PC-3 (cell line): ENCODE data around the gene GYPC. TPM values are rescaled to one million over a fixed set of nuclear protein-coding genes. Genes with fewer than 3 reads are reported as not detected.

ENCODE experiments used
- ATAC-seq: fragments of 200-7000 bp; cut with Tn5 transposase; 2 replicates; pipeline ENCODE4 v1.9.1; 2020; ENCODE audit warnings: mild to moderate bottlenecking, moderate library complexity
- BruUV-seq: library from RNA; stranded (reverse); fragments of 400-500 nt; replicated peaks from 2 replicates; lab custom pipeline; 2021; lab: Mats Ljungman, UMichigan
- CTCF ChIA-PET: fragments of 300-600 bp; sonication (Branson Sonifier 250); formaldehyde crosslinking; loops from one replicate; lab custom pipeline; 2022; ENCODE audit warnings: antibody characterized with exemption; lab: Charles Lee
- POLR2A ChIA-PET: fragments of 300-600 bp; sonication (Branson Sonifier 250); formaldehyde crosslinking; loops from one replicate; lab custom pipeline; 2022; ENCODE audit warnings: antibody characterized with exemption; ENCODE audit not compliant: unreplicated experiment; lab: Charles Lee
- DNase-seq: peaks from one replicate; pipeline ENCODE4 v3.0.0-alpha.2; 2015
- H2AFZ ChIP-seq: fragments of 300-600 bp; sonication (generic); 2 replicates; pipeline ENCODE4 v1.6.0; 2016; ENCODE audit warnings: antibody characterized with exemption, low read length
- H3F3A ChIP-seq: fragments of 300-600 bp; sonication (generic); one replicate; pipeline ENCODE4 v1.6.0; 2017; ENCODE audit warnings: antibody characterized with exemption, low read length, control low read depth, mild to moderate bottlenecking; ENCODE audit not compliant: unreplicated experiment
- H3K27ac ChIP-seq: fragments of 300-600 bp; sonication (generic); 2 replicates; pipeline ENCODE4 v1.5.1; 2016; ENCODE audit warnings: mild to moderate bottlenecking, low read length
- H3K27me3 ChIP-seq: fragments of 300-600 bp; sonication (generic); 2 replicates; pipeline ENCODE4 v1.6.1; 2016; ENCODE audit warnings: low read length, mixed read lengths
- H3K36me3 ChIP-seq: fragments of 300-600 bp; sonication (generic); 2 replicates; pipeline ENCODE4 v1.6.1; 2016; ENCODE audit warnings: low read depth, mixed run types, low read length, mixed read lengths
- H3K4me1 ChIP-seq: fragments of 300-600 bp; sonication (generic); 2 replicates; pipeline ENCODE4 v1.5.1; 2016; ENCODE audit warnings: low read length; ENCODE audit not compliant: insufficient read depth
- H3K4me2 ChIP-seq: fragments of 300-600 bp; sonication (generic); 2 replicates; pipeline ENCODE4 v1.6.0; 2016; ENCODE audit warnings: low read length
- H3K4me3 ChIP-seq: fragments of 300-600 bp; sonication (generic); 2 replicates; pipeline ENCODE4 v1.5.1; 2016; ENCODE audit warnings: mild to moderate bottlenecking, low read length, mixed read lengths
- H3K79me2 ChIP-seq: fragments of 300-600 bp; sonication (generic); 2 replicates; pipeline ENCODE4 v1.6.1; 2017; ENCODE audit warnings: low read length, mixed read lengths
- H3K9ac ChIP-seq: fragments of 300-600 bp; sonication (generic); 2 replicates; pipeline ENCODE4 v1.6.0; 2016; ENCODE audit warnings: mild to moderate bottlenecking, low read length
- H3K9me2 ChIP-seq: fragments of 300-600 bp; sonication (generic); replicated peaks from 2 replicates; pipeline ENCODE4 v1.6.1; 2016; ENCODE audit warnings: mixed run types, low read length, mixed read lengths
- H3K9me3 ChIP-seq: fragments of 300-600 bp; sonication (generic); 2 replicates; pipeline ENCODE4 v1.6.1; 2016; ENCODE audit warnings: low read length, mixed read lengths
- H4K20me1 ChIP-seq: fragments of 300-600 bp; sonication (generic); 2 replicates; pipeline ENCODE4 v1.6.1; 2016; ENCODE audit warnings: low read length, mixed read lengths
- EZH2 ChIP-seq: fragments of 300-600 bp; sonication (generic); IDR thresholded peaks from one replicate; pipeline ENCODE4 v1.6.1; 2017; ENCODE audit warnings: antibody characterized with exemption, mild to moderate bottlenecking, low read length; ENCODE audit not compliant: unreplicated experiment
- EZH2phosphoT487 ChIP-seq: fragments of 300-600 bp; sonication (generic); IDR thresholded peaks from 2 replicates; pipeline ENCODE4 v1.6.1; 2018; ENCODE audit warnings: mild to moderate bottlenecking, antibody characterized with exemption, low read length, borderline replicate concordance
- intact Hi-C: fragments of 100-400 bp; cut with micrococcal nuclease; formaldehyde crosslinking; loops from 2 replicates; pipeline ENCODE4 v1.9.0; 2023
- total RNA-seq: library from RNA; depleted of rRNA; stranded (reverse); fragments of >200 nt; gene quantifications from 2 replicates; pipeline ENCODE4 v1.2.3, GENCODE V29; 2014
- TF ChIP-seq, protein P1 (sequence below): fragments of 300-600 bp; sonication (generic); conservative IDR thresholded peaks from 2 replicates; pipeline ENCODE4 v1.5.1; 2017; ENCODE audit warnings: antibody characterized with exemption, low read depth, mild to moderate bottlenecking, low read length

The GYPC gene
- total RNA-seq, 1 experiment from 2014 or later = not detected

- Histone ChIP-seq H3K79me2 (no peaks in the 10 kb centered on the region), H3K9me2 (no peaks in the 10 kb centered on the region), H3K27ac (no peak overlapping the region), H3K4me2 (no peak overlapping the region), H3K9me3 (no peaks in the 10 kb centered on the region), H3K4me3 (no peak overlapping the region), H2AFZ (no peak overlapping the region), H3K4me1 (no peaks in the 10 kb centered on the region), H3K27me3 (no peaks in the 10 kb centered on the region), H3K36me3 (no peaks in the 10 kb centered on the region), H3K9ac (no peak overlapping the region), H4K20me1 (no peaks in the 10 kb centered on the region), H3F3A (no peaks in the 10 kb centered on the region)
- no peak for TF ChIP-seq EZH2
- TF ChIP-seq EZH2phosphoT487 = no peak
- TF ChIP-seq, protein P1, sequence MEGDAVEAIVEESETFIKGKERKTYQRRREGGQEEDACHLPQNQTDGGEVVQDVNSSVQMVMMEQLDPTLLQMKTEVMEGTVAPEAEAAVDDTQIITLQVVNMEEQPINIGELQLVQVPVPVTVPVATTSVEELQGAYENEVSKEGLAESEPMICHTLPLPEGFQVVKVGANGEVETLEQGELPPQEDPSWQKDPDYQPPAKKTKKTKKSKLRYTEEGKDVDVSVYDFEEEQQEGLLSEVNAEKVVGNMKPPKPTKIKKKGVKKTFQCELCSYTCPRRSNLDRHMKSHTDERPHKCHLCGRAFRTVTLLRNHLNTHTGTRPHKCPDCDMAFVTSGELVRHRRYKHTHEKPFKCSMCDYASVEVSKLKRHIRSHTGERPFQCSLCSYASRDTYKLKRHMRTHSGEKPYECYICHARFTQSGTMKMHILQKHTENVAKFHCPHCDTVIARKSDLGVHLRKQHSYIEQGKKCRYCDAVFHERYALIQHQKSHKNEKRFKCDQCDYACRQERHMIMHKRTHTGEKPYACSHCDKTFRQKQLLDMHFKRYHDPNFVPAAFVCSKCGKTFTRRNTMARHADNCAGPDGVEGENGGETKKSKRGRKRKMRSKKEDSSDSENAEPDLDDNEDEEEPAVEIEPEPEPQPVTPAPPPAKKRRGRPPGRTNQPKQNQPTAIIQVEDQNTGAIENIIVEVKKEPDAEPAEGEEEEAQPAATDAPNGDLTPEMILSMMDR = no peak
- DNase-seq (no peak), ATAC-seq (no peak)
- intact Hi-C loops = no loop called here
- BruUV-seq = no TSS peak
- CTCF ChIA-PET = no interaction called here
- POLR2A ChIA-PET = no interaction called here
Observed at GRCh38 chr2:126627643-126628042, 28.3 kb upstream of the GYPC start.

DNA sequence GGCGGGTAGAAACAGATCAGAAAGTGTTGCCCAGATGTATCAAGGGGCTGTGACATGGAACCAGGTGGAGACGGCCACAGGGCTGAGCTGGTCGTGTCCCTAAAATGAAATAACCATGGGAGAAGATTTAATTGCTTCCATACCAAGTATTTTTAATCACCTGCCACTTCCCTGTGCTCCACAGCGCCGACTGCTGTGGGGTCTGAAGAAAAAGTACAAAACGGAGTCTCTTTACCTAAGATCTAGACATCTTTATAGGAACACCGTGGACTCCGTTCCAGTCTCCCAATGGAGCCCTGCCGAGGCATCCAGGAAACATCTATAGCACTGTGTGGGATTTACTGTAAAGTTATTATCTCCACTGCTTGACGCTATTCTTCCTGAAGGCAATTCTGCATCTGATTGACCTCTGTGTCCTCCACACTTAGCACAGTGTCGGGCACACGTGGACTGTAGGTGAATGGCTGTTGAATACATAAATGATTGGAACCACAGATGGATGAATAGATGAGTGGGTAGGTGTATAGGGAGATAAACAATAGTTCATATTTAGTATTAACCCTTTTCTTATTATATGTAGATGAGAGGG lies 21.6 kb upstream of the GYPC start:
- Histone ChIP-seq H3K27me3 (peaks cover 15% of the 10 kb centered on the region), H3F3A (no peaks in the 10 kb centered on the region), H3K4me1 (no peaks in the 10 kb centered on the region), H3K4me3 (no peak overlapping the region), H3K4me2 (no peak overlapping the region), H3K79me2 (no peaks in the 10 kb centered on the region), H3K9ac (no peak overlapping the region), H3K9me2 (no peaks in the 10 kb centered on the region), H3K27ac (no peak overlapping the region), H2AFZ (no peak overlapping the region), H4K20me1 (no peaks in the 10 kb centered on the region), H3K9me3 (no peaks in the 10 kb centered on the region), H3K36me3 (no peaks in the 10 kb centered on the region)
- peak; percentile 33 for DNase-seq
- TF ChIP-seq EZH2phosphoT487 = no peak
- TF ChIP-seq, protein P1 = peak; percentile 70
- BruUV-seq = no TSS peak
- no peak for ATAC-seq
- intact Hi-C loops = no loop called here
- CTCF ChIA-PET = no interaction called here
- POLR2A ChIA-PET = no interaction called here

GRCh38 chr2:126635281-126635680 lies 20.7 kb upstream of the GYPC start:
- no peaks in the 10 kb centered on the region for H3K9me3 ChIP-seq
- no peaks in the 10 kb centered on the region for H3K36me3 ChIP-seq
- no peaks in the 10 kb centered on the region for H3F3A ChIP-seq
- TF ChIP-seq, protein P1 = no peak
- no peak for TF ChIP-seq EZH2
- no peak for TF ChIP-seq EZH2phosphoT487
- H4K20me1 ChIP-seq = no peaks in the 10 kb centered on the region
- H3K9ac ChIP-seq = no peak overlapping the region
- peaks cover 15% of the 10 kb centered on the region for H3K27me3 ChIP-seq
- no peak for DNase-seq
- no peaks in the 10 kb centered on the region for H3K79me2 ChIP-seq
- ATAC-seq = no peak
- H2AFZ ChIP-seq = no peak overlapping the region
- H3K4me2 ChIP-seq = no peak overlapping the region
- BruUV-seq = no TSS peak
- no peaks in the 10 kb centered on the region for H3K4me1 ChIP-seq
- H3K4me3 ChIP-seq = no peak overlapping the region
- no peaks in the 10 kb centered on the region for H3K9me2 ChIP-seq
- ChIA-PET CTCF (no interaction called here), POLR2A (no interaction called here)
- no peak overlapping the region for H3K27ac ChIP-seq
- intact Hi-C loops = no loop called here
